K562 (cell line): ENCODE measurements around the gene GIT2. TPM values are rescaled to one million over a fixed set of nuclear protein-coding genes. Genes with fewer than 3 reads are reported as not detected.
A peak's percentile ranks its signal among the peaks of the same experiment; 100 is the strongest.

ENCODE experiments used
- ARHGAP35 ChIP-seq: fragments of 450-650 bp; IDR thresholded peaks from 2 replicates; pipeline ENCODE4 v1.6.1; 2018; ENCODE audit not compliant: partially characterized antibody
- MEF2A ChIP-seq: IDR thresholded peaks from 2 replicates; pipeline ENCODE4 v1.6.1; 2011; ENCODE audit warnings: low read depth, mild to moderate bottlenecking, low read length, moderate library complexity; ENCODE audit not compliant: control insufficient read depth
- MGA ChIP-seq: fragments of 450-650 bp; IDR thresholded peaks from 2 replicates; pipeline ENCODE4 v1.6.1; 2016; ENCODE audit warnings: mild to moderate bottlenecking, moderate library complexity
- NFIC ChIP-seq: fragments of 450-650 bp; IDR thresholded peaks from 2 replicates; pipeline ENCODE4 v1.6.1; 2017; ENCODE audit warnings: mild to moderate bottlenecking, inconsistent platforms
- SPI1 ChIP-seq: IDR thresholded peaks from 2 replicates; pipeline ENCODE4 v1.6.1; 2011; ENCODE audit warnings: low read depth, low read length, control low read depth, borderline replicate concordance
- THAP12 ChIP-seq: fragments of 250-450 bp; sonication (Bioruptor Pico); IDR thresholded peaks from 2 replicates; pipeline ENCODE4 v1.9.0; 2021; ENCODE audit warnings: mild to moderate bottlenecking, inconsistent platforms
- THRB ChIP-seq: fragments of 450-650 bp; formaldehyde crosslinking; conservative IDR thresholded peaks from 2 replicates; pipeline ENCODE4 v1.4.0; 2022; ENCODE audit warnings: mild to moderate bottlenecking, missing genetic modification characterization
- polyA plus RNA-seq, 8 experiments: library from polyadenylated mRNA; depleted of rRNA in 4 of 8; stranded (reverse) in 5 of 8; unstranded in 3 of 8; fragments of >200 nt; fragmentation: Nextera tagmentation in 2 of 8; fragmentation: Illumina TruSeq in 1 of 8; extraction: Ambion mirVana in 2 of 8; extraction: Trizol in 1 of 8; gene quantifications; 2 replicates each; pipeline versions ENCODE4 v1.2.1 to v1.2.3, GENCODE V29; 2011 to 2014; ENCODE audit warnings: inconsistent platforms in 1 of 8, missing spikeins in 1 of 8
- total RNA-seq, 7 experiments: library from RNA; depleted of rRNA in 6 of 7; stranded (reverse); fragments of >200 nt in 6 of 7; fragmentation: Illumina TruSeq in 2 of 7; extraction: Trizol in 2 of 7; gene quantifications; 2 replicates each; pipeline versions ENCODE4 v1.2.1 to v1.2.3, GENCODE V29; 2011 to 2021; ENCODE audit warnings: low replicate concordance in 1 of 7

The GIT2 gene
- total and polyA plus RNA-seq, 9 of the 15 experiments (the other 6 are each of a cell fraction or from before 2014, with no cell fraction given) = 4.0 to 30.4 (median 23.5) TPM

GRCh38 chr12:109910969-109911348 is 85.2 kb downstream of the GIT2 start (continued):
- peak; percentile 65 for TF ChIP-seq MGA
- TF ChIP-seq MEF2A = no peak
- TF ChIP-seq NFIC = no peak
- TF ChIP-seq ARHGAP35 = no peak
- no peak for TF ChIP-seq THAP12 (CRISPR knock-in tag)
- TF ChIP-seq THRB = no peak
- no peak for TF ChIP-seq SPI1
